ENCODE measurements around the gene MIOS.

The MIOS gene

DNA sequence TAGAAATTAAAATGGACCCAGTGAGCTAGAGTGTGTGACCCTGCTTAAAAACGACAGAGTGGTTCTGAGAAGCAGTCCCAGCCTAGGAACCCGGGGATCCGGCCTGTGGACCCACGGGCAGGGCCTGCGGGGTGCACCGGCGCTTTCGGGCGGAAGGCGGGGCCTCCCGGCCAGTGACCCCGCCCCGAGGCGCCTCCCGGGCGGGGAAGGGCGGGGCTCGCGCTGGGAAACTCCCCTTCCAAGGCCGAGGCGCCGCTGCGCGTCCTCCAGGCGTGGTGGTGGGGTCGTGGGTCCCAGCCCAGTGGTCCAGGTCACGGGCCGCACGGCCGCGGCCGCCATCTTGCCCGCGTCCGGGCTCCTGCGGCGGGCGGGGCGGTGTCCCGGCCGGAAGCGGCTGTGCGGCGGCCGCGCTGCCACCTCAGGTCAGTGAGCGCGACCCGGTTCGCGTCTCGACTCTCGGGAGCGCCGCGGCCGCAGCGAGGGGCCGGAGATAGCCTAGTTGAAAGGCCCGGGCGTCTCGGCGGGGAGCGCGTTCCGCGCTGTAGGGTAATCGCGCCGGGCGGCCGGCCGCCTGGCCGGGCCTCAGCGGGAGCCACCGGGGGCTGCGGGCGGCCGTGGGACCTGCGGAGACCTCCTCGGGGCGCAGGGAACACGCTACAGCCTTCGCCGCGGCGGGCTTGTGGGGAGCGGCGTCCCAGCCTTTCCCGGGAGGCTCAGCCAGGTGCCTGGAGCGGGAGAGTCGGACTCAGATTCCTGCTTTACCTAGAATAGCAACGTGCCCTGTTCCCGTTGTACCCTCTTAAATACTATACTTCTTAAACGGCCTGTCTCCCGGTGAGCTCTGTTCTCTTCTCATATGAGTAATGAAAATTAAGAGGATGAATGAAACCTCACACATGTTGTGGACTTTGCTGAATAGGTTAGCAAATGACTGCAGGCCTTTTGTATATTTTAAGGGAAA lies at the start of gene MIOS:
TSS of gene MIOS (plus strand) at position 234 of the 961 bp plus-strand sequence. CDS start 5,592 bp downstream, outside the sequence.
- DNase-seq = peak; percentile 88

DNA sequence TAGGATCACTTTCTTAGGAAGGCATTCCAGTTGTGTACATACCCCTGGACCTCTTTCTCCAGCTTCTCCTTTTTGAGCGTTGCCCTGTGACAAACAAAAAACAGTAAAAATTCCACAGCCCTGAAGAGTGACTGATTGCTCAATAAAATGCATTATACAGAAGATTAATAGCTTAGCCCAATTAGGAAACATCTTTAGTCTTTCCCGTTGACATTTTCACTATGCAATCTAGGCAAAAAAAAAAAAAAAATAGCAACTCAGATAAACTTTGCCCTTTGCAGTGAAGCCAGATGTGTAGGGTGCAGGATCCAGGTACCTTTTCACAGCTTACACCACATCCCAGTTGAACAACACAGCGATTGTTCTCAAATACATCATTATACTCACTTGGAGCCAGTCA lies 48.9 kb upstream of the MIOS start:
- no peak for DNase-seq

DNA sequence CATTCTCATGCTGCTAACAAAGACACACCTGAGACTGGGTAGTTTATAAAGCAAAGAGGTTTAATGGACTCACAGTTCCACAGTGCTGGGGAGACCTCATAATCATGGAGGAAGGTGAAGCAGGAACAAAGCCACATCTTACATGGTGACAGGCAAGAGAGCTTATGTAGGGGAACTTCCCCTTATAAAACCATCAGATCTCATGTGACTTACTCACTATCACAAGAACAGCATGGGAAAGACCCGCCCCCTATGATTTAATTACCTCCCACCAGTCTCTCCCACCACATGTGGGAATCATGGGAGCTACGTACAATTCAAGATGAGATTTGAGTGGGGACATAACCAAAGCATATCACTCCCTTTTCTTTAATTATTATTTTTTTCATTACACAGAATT lies 47.6 kb upstream of the MIOS start:
- DNase-seq = no peak

DNA sequence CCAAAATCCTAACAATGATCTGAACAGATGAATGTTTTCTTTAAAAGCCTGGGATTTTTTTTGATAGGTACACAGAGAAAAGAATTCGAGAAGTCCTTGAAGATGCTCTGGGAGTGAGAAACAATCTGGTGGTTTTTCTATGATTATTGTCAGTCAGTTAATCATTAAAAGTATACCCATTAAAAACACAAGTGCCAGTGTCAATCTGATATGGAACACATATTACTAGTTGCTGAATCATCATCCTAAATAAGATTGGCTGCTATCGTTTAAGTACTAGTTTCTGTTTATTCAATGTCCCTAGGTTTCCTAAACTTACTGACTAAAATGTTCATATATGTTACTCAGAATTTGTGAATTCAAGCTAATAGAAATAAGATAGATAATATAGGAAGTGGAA lies 47.2 kb upstream of the MIOS start:
- no peak for DNase-seq

DNA sequence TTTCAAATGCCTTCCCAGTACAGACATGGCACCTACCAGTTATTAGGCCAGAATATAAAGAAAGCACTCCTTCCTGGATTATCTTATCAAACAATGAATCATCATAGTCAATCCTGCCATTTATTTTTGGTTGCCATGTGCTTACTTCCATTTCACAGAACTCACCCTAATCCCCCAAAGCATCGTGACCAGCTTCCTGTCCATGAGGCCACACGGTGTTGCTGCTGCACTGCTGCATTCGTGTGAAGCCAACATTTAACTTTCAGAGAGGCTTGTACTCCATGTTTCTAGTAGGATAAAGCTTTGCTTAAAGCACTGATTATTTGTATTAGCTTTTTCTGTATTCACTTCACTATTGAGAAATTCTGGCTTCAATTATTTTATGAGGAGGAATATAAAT lies 45.4 kb upstream of the MIOS start:
- no peak for DNase-seq

DNA sequence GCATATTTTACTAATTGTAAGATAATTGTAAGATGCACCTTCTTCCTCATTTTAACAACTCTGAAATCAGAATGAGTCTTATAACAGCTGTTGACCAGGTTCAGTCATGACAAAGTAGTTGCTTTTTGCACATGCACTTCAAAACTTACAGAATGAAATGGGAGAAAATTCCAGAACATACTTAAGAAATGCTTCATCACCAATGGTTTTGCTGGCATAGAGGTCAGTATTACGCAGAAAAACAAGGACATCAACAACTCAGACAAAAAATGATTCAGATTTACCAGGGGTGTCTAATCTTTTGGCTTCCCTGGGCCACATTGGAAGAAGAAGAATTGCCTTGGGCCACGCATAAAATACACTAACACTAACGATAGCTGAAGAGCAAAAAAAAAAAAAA lies 44.3 kb upstream of the MIOS start:
- no peak for DNase-seq

DNA sequence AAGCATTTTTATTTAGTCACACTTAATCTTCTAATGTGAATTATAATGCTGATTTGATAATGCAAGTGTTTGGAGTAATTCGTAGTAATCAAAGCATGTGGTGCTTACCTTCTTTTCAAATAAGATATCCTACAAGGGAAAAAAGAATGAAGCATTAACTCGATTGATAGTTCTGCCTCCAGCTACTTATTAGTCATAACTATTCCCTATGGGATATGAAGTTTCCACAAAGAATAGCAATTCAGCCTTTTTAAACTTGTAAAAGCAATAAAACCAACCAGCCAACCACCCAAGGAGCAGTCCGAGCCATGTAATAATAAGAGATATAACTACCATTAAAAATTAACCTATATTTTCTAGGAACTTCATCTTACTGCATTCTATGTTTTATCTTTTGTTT lies 42.6 kb upstream of the MIOS start:
- no peak for DNase-seq

DNA sequence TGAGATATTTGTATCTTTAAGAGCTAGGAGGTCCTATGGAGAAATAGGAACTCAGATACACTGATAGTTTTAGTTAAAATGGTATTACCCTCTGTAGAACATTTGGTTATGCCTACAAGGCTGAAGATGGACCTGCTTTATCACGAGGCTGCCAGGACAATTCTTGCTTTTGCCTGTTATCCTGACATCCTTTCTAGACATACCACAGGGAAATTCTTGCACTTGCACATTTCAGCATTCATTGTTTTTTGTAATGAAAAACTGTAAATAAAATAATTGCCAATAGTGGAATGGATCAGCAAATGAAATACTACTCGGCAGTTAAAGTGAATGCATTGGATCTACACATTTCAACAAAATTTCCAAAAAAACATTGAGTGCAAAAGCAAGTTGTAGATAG lies 40.7 kb upstream of the MIOS start:
- DNase-seq = no peak

- DNase-seq = no peak
These were observed 39.6 kb upstream of the MIOS start for GRCh38 chr7:7527047-7527446.

DNA sequence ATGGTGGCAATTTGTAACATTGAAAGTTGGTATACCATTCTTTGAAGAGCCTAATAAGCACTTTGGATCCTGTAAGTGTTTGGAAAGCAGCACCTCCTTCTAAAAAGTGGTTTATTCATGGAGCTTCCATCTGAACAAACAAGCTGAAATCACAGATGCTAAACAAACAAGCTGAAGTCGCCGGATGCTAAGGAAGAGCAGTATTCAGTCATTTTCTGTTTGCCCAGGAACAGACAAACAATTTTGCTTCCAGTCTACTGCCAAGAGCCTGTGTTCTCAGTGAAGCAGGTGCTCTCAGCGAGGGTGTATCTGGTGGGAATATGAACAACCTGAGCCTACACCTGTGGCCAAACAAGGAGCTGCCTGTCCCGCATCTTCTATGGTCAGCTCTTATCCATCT lies 37.4 kb upstream of the MIOS start:
- no peak for DNase-seq

GRCh38 chr7:7533831-7534430 lies 32.8 kb upstream of the MIOS start:
- DNase-seq = no peak

DNA sequence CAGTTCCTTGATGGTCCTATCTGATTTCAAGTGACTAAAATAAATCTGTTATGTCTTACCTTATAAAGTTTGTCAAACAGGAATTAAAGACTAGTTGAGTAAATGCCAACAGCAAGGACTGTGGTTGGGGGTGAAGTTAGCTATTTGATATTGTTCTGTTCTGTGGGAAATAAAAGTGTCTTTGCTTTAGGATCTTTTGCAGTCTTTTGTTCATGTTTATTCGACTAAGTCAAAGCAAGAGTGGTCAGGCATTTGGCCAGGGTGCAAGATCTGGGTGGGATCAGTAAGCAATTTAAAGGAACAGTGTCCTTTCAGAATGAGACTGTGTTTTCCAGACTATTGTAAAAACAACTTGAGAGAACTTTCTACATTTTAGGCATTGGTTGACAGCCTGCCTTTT lies 31.0 kb upstream of the MIOS start, which contains the start of gene COL28A1:
TSS of gene COL28A1 (minus strand) at position 183 of the 400 bp plus-strand sequence. CDS start 2,998 bp downstream, outside the sequence.
- no peak for DNase-seq

DNA sequence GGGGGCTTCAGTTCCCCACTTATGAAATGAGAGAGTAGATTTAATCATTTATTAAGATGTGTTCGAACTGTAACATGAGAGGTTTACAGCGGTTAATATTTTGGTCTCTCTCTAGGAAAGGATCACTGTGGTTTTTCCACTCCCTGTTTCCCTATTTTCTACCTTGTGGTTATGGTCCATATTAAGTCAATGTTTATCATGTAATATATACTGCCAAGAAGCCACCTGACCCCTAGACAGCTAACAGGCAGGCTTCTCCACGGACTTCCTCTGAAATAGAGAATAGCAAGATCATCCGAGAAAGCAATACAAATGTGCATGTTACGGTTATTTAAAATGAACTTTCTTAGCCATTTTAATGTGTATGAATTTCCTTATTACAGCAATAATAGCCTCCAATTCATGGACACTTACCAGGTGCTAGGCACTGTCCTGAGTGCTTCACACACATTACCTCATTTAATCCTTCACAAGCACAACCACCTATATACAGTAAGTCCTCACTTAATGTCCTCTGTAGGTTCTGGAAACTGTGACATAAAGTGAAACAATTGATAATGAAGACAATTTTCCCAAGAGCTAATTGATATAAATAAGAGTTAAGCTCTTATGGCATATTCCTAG lies 30.2 kb upstream of the MIOS start:
- no peak for DNase-seq

DNA sequence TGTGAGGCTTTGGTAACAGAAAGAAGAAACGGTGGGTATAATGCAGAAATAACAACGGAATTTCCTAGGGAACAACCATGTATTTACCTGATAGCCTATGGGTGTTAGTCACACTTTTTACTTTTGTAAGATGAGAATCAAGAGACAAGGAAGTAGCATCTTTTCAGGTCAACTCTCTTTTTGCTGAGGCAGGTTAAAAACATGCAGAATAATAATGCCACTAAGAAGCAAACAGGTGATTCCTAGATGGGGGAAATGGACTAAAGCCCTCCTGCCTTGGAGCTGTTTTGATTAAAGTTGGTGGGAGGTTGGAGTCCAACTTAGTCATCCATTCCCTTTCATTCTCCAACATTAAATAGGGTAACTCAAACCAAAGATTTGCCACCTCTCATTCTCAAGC lies 29.0 kb upstream of the MIOS start:
- no peak for DNase-seq

- DNase-seq = no peak
These were observed 27.5 kb upstream of the MIOS start for GRCh38 chr7:7539152-7539551.

DNA sequence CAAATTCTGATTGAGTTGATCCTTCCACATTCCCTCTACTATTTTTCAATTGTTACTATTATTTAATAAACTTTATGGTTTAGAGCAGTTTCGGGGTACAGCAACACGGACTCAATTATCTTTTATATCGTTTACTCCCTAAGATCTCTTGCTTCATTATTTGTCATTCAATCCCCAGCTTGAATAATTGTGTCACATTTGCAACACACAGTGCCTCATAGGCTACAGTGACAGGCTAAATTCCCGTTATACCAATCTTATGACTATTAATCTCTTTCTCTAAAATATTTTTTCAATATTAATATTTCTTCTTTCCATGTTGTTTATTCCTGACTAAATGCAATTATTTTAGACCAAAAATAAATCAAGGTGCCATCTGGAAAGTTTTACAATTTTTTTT lies 27.0 kb upstream of the MIOS start:
- no peak for DNase-seq

DNA sequence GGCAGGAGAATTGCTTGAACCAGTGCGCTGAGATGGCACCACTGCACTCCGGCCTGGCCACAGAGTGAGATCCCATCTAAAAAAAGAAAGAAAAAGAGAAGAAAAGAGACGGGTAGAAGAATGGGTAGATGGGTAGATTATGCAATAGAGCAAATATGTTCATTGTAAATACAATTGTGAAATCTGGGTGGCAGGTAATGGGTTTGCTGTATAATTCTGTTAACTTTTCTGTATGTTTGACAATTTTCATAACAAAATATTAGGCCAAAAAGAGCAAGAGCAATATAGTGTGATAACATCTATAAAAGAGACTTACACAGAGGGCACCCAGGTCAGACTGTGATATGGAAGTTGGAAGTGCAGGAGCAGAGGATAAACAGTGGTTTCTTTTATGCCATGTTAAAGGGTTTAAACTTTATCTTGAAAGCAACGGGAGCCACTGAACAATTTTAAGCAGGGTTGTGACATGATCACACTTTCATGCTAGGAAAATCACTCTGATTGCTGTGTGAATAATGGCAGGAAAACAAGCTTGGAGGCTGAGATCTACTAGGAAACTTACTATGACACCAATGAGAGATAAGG lies 24.3 kb upstream of the MIOS start:
- DNase-seq = no peak

DNA sequence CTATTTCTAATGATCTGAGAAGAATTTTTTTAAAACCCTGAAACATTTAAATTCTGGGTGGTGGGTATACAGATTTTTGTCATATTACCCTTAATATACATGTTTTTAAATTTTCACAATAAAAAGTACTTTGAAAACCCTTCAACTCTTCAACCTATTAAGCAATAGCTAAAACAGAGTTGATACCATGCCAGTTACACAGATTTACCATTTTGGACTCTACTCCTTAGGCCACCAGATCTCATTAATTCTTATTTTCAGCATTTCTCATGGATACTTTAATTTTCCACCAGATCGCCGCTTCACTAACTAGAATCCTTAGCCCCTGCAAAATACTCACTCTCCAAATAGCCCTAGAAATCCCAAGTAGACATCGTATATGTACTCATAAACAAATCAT lies 18.3 kb upstream of the MIOS start:
- DNase-seq = no peak

GRCh38 chr7:7550663-7551062 lies 16.0 kb upstream of the MIOS start:
- no peak for DNase-seq

DNA sequence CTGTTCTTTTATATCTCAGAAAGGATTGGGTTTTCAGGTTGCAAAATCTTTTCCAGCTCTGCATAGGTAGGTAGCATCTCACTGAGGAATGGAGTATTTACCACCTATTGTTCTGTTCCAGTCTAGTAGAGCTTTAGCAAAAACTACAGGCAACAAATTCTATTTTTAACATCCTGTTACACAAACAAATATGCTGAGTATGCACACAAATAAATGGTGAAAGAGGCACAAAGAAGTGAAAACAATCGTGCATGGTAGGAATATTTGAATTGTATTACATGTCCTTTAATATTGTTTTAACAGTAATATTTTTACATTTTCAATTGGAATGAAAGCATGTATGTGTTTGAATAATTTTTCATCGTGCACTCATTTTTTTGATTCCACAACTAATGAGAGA lies 14.5 kb upstream of the MIOS start:
- no peak for DNase-seq

GRCh38 chr7:7553386-7553785 lies 13.3 kb upstream of the MIOS start:
- DNase-seq = no peak

- no peak for DNase-seq
These were observed 12.7 kb upstream of the MIOS start for GRCh38 chr7:7554021-7554432.

Data from CD4-positive, alpha-beta T cell treated with Interleukin-10 for 1 hour (primary cell).